GM12865 (cell line): ENCODE measurements around the gene SCNN1A.
A peak's percentile ranks its signal among the peaks of the same experiment; 100 is the strongest.

Source experiments
- DNase-seq: peaks from one replicate; pipeline ENCODE4 v3.0.0; 2010; ENCODE audit warnings: low read depth
- H3K4me3 ChIP-seq: 2 replicates; pipeline ENCODE4 v1.5.1; 2011; ENCODE audit warnings: mild to moderate bottlenecking, low read depth, low read length, control low read depth
- TF ChIP-seq, protein P1 (sequence below): IDR thresholded peaks from 2 replicates; pipeline ENCODE4 v1.5.1; 2011; ENCODE audit warnings: low read length, control low read depth, low read depth, inconsistent platforms; ENCODE audit not compliant: insufficient read depth; ENCODE audit errors: missing control alignments

The SCNN1A gene

DNA sequence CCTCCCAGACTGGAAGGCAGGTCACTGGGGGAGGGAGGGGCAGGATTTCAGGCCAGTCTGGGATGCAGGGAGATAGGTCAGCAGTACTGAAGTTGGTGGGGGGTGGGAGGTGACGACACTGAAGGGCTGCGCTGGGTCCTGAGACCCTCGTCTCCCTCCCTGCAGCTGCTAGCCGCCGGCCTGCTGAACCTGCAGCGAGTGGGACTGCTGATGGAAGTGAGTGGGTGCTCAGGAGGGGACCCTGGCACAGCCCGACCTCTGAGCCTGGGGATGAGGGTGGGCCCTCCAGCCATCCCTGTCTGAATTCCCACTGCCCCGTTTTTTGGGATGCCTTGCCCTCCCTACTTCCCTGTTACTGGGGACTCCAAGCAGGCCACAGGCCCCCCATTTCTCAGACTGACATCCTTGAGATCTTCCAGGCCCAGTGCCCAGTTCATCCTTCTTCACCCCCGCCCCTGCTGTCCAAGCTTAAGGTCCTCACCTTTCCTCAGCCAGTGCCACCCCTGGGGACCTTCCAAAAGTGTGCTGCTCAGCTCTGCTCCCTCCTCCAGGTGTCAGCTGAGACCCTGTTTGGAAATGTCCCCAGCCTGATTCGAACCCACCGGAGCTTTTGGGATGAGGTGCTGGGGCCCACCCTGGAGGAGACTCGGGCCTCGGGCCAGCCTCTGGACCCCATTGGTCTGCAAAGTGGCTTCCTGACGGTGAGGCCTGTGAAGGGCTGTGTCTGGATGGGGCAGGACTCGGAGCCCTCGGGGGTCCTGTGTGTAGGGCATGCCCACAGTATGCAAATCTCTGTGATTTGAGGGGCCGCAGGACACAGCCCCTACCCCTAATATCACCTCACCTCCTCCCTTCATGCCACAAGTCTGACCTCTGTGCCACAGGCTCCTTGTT is 59.4 kb downstream of the SCNN1A start:
- DNase-seq, result no peak
- no peak overlapping the region for H3K4me3 ChIP-seq
- TF ChIP-seq, protein P1, sequence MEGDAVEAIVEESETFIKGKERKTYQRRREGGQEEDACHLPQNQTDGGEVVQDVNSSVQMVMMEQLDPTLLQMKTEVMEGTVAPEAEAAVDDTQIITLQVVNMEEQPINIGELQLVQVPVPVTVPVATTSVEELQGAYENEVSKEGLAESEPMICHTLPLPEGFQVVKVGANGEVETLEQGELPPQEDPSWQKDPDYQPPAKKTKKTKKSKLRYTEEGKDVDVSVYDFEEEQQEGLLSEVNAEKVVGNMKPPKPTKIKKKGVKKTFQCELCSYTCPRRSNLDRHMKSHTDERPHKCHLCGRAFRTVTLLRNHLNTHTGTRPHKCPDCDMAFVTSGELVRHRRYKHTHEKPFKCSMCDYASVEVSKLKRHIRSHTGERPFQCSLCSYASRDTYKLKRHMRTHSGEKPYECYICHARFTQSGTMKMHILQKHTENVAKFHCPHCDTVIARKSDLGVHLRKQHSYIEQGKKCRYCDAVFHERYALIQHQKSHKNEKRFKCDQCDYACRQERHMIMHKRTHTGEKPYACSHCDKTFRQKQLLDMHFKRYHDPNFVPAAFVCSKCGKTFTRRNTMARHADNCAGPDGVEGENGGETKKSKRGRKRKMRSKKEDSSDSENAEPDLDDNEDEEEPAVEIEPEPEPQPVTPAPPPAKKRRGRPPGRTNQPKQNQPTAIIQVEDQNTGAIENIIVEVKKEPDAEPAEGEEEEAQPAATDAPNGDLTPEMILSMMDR, result no peak

DNA sequence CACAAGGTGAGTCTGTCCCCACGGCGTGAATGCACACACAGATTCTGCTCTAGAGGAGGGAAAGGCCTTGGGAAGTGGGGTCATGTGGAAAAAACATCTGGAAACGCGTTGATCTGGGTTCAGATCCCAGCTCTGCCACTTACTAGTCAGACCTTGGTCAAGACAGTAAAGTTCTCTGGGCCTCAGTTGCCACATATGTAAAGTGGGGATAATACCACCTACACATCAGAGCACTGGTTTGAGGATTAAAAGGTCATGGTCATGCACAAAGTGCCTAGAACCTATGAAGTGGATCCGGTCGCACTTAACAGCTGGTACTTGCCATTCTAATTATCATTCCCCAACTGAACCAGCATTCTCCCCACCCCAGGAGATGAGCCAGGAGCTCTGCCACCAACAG is 60.2 kb downstream of the SCNN1A start:
- H3K4me3 ChIP-seq, result no peak overlapping the region
- DNase-seq, result no peak
- TF ChIP-seq, protein P1, result no peak

DNA sequence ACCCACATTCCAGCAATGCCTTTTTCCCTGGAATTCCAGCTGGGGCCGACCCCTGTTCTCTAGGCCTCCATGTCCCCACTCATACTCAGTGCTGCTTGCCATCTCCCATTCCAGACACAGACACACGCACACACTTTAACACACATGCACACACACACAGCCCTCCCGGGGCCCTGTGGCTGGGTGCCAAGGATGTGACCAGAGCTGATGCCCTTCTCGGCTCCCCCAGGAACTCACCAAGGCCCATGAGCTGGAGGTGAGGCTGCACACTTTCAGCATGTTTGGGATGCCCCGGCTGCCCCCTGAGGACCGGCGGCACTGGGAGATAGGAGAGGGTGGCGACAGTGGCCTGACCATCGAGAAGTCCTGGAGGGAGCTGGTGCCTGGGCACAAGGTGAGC is 60.6 kb downstream of the SCNN1A start:
- DNase-seq, result no peak
- TF ChIP-seq, protein P1, result no peak
- no peak overlapping the region for H3K4me3 ChIP-seq

DNA sequence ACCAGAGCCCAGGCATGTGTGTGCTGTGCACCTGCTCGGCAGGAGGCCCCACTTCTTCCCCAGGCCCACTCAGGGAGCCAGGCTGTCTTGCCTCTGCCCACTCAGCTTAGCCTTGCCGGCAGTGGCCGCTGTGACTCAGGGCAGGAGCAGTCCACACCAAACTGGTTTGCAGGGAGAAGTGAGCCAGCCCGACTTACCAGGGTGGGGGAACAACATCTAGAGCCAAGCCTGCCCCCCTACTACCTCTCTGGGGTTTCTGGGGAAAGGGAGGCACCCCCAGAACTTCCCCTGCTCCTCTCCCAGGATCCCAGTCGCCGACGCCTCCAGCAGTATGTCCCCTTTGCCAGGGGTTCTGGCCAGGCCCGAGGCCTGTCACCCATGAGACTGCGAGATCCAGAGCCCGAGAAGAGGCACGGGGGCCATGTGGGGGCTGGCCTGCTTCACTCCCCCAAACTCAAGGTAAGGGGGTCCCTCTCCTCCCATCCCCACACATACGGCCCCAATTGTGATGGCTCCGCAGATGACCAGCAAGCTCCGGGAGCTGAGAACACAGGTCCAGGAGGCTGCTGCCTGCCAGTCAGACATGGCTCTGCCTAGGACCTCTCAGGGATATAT is 61.9 kb downstream of the SCNN1A start:
- TF ChIP-seq, protein P1, result no peak
- peak overlapping the region; percentile 41 for H3K4me3 ChIP-seq
- DNase-seq, result no peak

DNA sequence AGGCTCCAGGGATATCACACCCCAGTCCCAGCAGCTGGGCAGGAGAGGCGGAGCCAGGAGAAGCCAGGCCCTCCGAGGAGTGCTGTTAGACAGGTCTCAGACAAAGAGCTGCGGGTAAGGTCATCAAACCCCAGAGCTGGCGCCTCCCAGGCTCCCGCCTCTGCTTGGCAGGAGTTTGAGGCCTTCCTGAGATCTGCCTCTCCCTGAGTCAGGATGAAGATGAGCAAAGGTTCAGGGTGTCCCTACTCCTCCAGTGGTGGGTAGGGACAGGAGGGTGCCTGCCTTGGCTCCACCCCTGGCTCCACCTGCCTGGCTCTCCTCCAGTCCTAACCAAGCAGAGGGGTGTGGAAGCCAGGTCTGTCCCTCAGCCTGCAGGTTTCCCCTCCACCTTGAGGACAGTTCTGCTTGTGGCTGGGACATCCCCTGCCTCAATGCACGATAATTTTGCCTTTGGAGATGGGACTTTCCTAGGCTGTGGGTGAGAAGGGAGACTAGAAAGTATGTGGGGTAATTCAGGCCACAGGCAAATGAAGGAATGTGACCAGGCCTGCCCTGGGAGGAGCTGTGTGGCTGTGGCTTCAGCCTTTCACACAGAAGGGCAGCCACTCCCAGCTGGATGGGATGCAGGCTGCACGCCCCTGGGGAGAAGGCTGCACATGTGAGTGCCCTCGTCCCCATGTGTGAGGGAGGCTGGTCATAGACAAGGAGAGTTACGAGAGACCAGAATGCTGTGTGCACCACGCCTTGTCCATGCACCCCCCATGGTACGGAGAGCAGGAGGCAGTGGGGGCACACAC is 62.6 kb downstream of the SCNN1A start:
- peak overlapping the region; percentile 41 for H3K4me3 ChIP-seq
- TF ChIP-seq, protein P1, result no peak
- DNase-seq, result peak; percentile 90

DNA sequence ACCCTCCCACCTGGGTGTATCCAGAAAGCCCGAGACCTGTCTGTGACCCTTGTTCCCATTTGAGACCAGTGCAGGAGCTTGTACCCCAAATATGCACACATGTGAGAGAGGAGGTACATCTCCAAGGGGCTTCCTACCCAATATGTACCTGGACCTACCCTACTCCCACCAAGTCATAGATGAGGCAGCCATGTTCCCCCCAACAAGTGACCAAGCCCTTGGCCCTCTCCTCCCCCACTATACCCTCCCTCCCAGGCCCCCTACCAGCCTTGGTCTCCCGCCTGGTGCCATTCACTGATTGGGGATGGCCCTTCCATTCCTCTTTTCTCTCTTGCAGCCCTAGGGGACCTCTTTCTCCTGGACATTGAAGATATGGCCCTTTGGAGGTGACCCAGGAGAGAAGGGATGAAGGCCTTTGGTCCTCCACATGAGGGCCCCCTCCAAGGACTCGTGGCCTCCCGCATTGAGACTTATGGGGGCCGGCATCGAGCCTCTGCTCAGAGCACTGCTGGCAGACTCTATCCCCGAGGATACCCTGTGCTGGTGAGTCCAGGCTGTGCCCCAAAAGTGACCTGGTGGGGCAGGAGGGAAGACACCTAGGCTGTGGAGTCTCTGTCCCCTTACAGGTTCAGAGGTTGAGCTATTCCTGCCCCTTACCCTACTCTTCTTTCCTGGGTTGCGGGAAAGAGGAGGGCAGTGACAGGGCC is 63.4 kb downstream of the SCNN1A start:
- TF ChIP-seq, protein P1, result no peak
- DNase-seq, result no peak
- no peak overlapping the region for H3K4me3 ChIP-seq
